Hepatocyte (in vitro differentiated cells): ENCODE results near the gene STK11IP.

ENCODE experiments used
- CTCF ChIP-seq: fragments of 200-600 bp; sonication (generic); IDR thresholded peaks from 2 replicates; pipeline ENCODE4 v1.5.1; 2016; ENCODE audit warnings: antibody characterized with exemption, mild to moderate bottlenecking; ENCODE audit not compliant: poor library complexity
- EZH2 ChIP-seq: fragments of 200-600 bp; sonication (generic); IDR thresholded peaks from 2 replicates; pipeline ENCODE4 v1.6.1; 2016; ENCODE audit warnings: antibody characterized with exemption, mild to moderate bottlenecking, borderline replicate concordance

- no peak for TF ChIP-seq CTCF
- TF ChIP-seq EZH2 = no peak
Observed at GRCh38 chr2:219628986-219629901, 31.6 kb downstream of the STK11IP start.
